KOPT-K1 (cell line): ENCODE results near the gene TMEM115.
A peak's percentile ranks its signal among the peaks of the same experiment; 100 is the strongest.
"Not testable (repeated sequence)": the region's sequence is repeated elsewhere in the genome, so short reads cannot be mapped to it uniquely, and the experiment has no call there.

Experiments used
- H3K27ac ChIP-seq: fragments of 200-600 bp; sonication (generic); 2 replicates; pipeline ENCODE4 v1.5.1; 2016; ENCODE audit warnings: antibody characterized with exemption, mild to moderate bottlenecking, low read depth, low read length; ENCODE audit not compliant: poor library complexity, severe bottlenecking
- H3K36me3 ChIP-seq: fragments of 200-600 bp; sonication (generic); 2 replicates; pipeline ENCODE4 v1.5.1; 2017; ENCODE audit warnings: antibody characterized with exemption, mild to moderate bottlenecking, low read length, moderate library complexity; ENCODE audit not compliant: insufficient read depth
- H3K9me3 ChIP-seq: fragments of 200-600 bp; sonication (generic); 2 replicates; pipeline ENCODE4 v1.5.1; 2017; ENCODE audit warnings: antibody characterized with exemption, low read length, mild to moderate bottlenecking; ENCODE audit not compliant: insufficient read depth, poor library complexity, severe bottlenecking

TMEM115 gene

DNA sequence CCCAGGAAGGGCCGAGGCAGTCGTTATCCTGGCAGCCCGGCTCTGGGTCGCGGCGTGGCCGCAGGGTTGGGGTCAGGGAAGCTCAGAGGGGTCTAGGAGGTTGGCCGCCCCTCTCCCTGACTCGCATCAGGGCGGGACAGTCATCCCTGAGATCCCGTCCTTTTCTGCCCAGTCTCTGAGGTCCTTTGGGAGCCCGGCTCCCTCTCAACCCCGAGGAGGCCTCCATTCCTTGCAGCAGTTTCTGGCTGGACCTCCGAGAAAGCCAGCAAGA is 37.3 kb downstream of the TMEM115 start:
- Histone ChIP-seq H3K9me3 (no peaks in the 10 kb centered on the region), H3K27ac (peak overlapping the region; percentile 96), H3K36me3 (peaks cover 57% of the 10 kb centered on the region)

DNA sequence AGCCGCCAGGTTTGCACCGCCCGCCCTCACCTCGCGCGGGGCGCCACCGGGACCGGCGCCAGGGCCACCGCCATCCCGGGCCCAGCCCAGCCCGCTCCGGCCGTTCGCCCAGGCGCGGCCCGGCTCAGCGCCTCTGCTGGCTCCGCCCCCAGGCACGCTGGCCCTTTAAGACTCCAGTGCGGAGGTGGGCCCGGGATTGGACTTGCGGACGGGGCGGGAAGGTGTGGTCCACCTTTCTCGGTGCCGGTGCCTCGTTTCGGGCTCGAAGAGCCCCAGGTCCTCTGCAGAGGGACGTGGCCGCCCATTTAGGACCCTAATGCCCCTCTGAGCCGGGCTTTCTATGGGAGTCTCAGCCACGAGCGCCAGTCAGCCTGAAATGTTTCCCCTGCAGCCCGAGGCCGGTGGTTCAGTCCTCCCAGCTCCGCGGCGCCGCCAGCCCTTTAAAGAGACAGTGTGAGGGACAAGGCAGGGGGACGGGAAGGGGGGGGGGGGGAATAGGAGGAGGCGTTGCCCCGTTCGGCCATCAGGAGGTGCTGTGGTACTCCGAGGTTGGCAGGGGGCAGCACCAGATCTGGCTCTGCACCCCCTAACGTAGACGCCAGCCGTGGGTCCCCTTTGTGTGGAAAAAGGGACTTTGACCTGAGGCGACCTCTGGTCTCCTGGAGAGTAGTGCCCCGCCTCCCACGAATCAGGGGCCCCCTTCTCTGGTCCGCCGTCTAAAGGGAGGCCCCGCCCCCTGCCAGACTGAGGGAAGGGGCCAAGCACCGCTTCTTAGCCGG is 37.8 kb downstream of the TMEM115 start:
- H3K27ac ChIP-seq = peak overlapping the region; percentile 96
- no peaks in the 10 kb centered on the region for H3K9me3 ChIP-seq
- peaks cover 61% of the 10 kb centered on the region for H3K36me3 ChIP-seq

DNA sequence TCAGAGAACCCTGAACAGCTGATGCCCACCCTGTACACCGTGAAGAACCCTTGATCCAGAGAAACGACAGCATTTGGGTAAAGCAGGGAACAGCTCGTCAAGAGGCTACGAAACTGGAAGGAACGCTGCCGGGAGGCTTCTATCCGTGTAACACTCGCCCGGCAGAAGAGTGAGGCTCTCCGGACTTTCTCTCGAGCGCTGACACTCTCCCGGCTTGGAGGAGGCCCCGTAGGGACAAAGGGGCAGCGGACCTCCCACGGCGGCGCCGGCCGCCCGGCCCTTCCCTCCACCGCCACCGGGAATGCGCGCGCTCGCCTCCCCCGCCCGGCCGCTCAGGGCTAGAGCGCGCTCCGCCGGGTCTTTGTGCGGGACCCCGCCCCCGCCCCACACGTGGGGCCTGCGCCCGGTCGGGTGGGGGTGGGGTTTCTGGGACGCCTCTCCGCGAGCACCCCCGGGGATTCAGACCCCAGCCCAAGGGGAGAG is 38.4 kb downstream of the TMEM115 start:
- no peaks in the 10 kb centered on the region for H3K9me3 ChIP-seq
- peaks cover 62% of the 10 kb centered on the region for H3K36me3 ChIP-seq
- H3K27ac ChIP-seq = peak overlapping the region; percentile 96

DNA sequence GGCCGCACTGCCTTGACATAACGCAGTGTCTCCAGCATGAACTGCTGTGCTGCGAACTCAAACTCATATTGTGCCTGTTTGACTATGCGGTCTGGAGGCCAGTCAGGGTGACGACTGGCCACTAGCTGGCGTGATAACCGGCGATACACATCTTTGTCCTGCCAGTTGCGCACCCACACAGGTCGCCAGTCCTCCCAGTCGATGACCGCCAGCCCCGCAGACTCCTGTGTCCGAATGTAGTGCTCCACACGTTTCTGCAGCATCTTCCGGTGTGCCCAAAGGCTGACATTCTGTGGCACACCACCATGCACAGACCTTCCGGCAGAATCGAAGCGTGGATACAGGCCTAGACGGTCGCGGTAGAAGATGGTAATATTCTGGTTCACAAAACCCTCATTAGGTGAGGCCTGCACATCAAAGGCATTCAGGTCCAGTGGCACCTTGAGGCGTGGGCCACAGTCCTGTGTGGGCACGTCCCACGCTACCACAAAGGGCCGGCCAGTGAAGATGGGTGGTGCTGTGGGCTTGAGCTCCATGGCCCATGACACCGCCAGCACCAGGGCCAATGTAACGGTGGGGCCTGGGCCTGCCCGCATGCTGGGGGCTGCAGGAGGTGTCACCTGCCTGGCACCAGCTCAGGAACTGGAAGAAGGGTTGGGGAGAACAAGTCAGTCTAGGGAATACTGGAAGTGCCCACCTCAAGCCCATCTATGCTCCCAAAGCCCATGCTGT is 39.3 kb downstream of the TMEM115 start:
- Histone ChIP-seq H3K9me3 (no peaks in the 10 kb centered on the region), H3K36me3 (peaks cover 54% of the 10 kb centered on the region), H3K27ac (peak overlapping the region; percentile 96)

DNA sequence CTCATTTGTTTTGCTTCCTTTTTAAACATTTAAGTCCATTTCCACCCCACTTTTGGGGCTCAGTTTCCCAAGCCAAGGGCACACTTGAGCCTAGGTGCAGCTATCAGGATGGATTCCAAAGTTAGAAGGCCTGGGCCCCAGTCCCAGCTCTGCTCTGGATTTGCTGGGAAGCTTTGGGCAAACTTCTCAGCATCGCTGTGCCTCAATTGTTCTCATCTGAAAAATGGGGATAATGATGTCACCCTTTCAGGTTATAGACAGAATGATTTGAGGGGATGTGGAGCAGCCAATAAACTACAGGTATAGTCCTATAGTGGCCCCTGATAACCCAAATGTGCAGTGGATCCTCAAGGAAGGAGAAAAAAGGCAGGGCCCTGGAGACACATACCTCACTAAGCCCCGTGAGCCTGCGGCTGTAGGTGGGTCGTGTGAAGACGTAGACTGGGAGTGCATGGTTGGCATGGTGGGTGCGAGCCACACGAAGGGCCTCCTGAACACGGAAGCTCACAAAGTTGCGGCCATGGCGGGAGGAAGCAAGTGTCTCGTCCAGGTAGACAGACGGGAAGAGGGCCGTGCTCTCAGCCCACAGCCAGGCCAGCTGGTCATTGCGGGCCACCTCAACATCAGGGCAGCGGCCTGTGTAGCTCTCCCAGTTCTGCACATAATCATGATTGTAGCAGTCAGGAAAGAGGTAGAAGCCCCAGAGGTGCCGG is 40.0 kb downstream of the TMEM115 start:
- no peaks in the 10 kb centered on the region for H3K9me3 ChIP-seq
- no peak overlapping the region for H3K27ac ChIP-seq
- peaks cover 46% of the 10 kb centered on the region for H3K36me3 ChIP-seq

DNA sequence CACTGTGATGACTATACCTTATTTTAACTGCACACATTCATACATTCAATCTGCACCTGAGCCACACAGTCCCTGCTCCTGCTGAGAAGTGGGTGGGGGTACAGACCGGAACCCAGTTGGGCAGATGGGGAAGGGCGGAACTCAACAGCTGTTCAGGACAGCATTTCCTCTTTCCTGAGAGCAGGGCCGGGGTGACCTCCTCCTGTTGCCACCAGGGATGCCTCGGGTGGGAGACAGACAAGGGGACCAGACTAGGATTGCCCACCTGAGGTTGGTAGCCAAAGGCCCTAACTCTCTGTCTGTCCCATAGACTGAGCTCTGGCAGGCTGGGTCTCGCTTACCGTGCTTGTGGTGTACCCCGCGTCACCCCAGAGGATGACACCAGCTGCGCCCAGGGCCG is 40.7 kb downstream of the TMEM115 start:
- Histone ChIP-seq H3K36me3 (peaks cover 39% of the 10 kb centered on the region; the same call in 1 of the 2 replicates), H3K27ac (no peak overlapping the region), H3K9me3 (no peaks in the 10 kb centered on the region)

DNA sequence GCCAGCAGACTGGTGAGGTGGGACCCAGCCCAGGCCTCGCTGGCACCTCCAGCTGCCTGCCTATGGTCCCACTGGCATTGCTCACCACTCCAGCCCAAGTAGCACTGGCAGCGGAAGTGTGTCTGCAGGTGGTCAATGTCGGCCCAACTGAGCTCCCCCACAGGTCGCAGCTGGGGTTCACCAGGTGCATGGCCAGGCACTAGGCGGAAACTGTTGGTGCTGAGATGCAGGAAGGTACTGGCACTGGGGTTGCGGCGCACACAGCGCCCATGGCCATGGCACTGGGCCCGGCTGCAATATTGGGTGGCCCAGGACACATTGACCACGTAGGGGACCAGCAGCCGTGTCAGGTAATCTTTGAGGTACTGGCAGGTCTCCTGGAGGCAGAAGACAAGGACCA is 41.2 kb downstream of the TMEM115 start:
- Histone ChIP-seq H3K36me3 (peaks cover 35% of the 10 kb centered on the region; the same call in 1 of the 2 replicates), H3K27ac (no peak overlapping the region), H3K9me3 (no peaks in the 10 kb centered on the region)

DNA sequence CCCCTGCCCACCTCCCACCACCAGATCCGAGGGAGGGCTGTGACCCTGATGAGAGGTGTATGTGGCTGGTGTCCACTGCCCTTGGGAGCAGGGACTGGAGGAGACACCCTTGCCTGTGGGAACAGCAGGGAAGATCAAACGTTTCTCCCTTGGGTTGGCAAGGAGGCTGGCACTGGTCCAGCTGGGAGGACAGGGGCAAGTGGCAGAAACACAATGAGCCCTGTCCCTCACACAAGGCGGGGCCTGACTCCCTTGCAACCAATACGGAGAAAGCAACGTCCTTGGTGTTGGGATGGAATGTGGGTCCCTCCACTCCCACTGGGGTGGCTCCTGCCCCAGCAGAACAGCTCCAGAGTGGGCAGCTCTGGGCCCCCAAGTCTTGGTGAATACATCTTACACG is 42.0 kb downstream of the TMEM115 start:
- H3K36me3 ChIP-seq = peaks cover 35% of the 10 kb centered on the region; the same call in 1 of the 2 replicates
- no peak overlapping the region for H3K27ac ChIP-seq
- no peaks in the 10 kb centered on the region for H3K9me3 ChIP-seq

DNA sequence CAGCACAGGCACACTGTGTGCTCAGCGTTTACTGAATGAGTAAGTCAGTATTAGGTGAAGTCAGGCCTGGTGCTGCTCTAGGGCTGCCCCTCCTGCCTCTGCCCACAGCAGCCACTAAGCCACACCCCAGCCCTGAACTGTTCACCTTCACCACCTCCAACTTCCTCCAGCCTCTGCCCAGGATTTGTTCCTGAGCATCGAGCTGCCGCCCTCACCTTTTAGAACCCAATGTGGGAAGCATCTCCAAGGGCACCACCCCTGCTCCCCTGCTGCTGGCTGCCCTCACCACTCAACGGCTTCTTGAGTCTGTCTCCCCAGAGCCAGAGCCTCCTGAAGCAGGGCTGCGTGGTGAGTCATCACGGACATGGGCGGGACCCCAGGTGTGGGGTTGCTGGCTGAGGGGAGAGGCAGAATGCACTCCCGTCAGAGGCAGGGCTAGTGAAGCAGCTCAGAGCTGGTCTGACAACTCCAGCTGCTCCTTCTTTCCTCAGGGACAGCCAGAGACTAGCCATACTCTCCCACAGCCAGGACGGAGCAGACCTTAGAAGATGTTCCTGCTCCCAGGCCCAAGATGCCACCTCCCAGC is 42.6 kb downstream of the TMEM115 start:
- H3K27ac ChIP-seq = no peak overlapping the region
- no peaks in the 10 kb centered on the region for H3K9me3 ChIP-seq
- H3K36me3 ChIP-seq = peaks cover 35% of the 10 kb centered on the region; the same call in 1 of the 2 replicates

DNA sequence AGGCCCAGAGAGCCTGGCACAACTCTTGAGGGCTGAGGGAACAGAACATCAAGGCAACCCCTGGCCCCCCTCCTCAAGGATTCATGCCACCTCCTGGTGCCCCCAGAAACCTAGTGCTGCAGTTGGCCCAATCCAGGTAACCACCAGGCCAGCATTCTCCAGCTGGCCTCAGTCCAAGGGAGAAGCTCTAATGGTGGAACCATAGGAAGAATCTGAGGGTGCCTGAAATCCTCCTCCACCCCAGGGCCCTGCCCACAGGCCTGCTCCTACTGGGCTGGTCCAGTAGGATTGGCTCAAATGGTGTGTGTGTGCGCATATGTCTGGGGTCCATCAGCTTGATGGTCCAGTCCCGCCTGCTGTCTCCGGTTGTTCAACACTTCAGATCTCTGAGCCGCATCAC is 44.5 kb downstream of the TMEM115 start:
- Histone ChIP-seq H3K27ac (no peak overlapping the region), H3K36me3 (peaks cover 35% of the 10 kb centered on the region; the same call in 1 of the 2 replicates), H3K9me3 (peaks cover 2% of the 10 kb centered on the region)

DNA sequence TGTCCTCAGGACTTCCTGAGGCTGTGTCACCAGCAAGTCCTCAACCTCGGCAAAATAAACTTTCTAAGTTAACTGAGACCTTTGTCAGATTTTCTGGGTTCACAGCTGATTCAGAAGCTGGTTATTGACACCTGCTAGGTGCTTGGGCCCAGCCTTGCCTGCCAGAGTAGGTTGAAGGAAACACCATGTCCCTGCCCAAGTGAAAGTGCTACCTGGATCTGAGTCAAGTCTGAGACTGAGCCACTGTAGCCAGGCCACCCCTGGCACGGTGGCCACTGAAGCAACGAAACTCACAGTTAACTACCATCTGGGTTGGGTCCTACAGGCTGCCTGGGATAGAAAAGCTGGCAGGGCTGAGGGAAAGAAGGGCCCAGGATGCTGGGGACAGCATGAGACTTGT is 45.0 kb downstream of the TMEM115 start:
- no peak overlapping the region for H3K27ac ChIP-seq
- H3K36me3 ChIP-seq = peaks cover 31% of the 10 kb centered on the region; the same call in 1 of the 2 replicates
- H3K9me3 ChIP-seq = peaks cover 6% of the 10 kb centered on the region

DNA sequence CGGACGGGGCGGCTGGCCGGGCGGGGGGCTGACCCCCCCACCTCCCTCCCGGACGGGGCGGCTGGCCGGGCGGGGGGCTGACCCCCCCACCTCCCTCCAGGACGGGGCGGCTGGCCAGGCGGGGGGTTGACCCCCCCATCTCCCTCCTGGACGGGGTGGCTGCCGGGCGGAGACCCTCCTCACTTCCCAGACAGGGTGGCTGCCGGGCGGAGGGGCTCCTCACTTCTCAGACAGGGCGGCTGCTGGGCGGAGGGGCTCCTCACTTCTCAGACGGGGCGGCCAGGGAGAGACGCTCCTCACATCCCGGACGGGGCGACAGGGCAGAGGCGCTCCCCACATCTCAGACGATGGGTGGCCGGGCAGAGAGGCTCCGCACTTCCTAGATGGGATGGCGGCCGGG is 47.3 kb downstream of the TMEM115 start:
- H3K9me3 ChIP-seq = peaks cover 15% of the 10 kb centered on the region
- not testable (repeated sequence) for H3K36me3 ChIP-seq, H3K27ac ChIP-seq
